ENCODE data around the gene TP73. TPM values are rescaled to one million over a fixed set of nuclear protein-coding genes. Genes with fewer than 3 reads are reported as not detected.

The TP73 gene
- total and polyA plus RNA-seq, 2 donors (not counting 1 experiment from before 2014, with no cell fraction given), result 1.2 to 2.4 TPM

DNA sequence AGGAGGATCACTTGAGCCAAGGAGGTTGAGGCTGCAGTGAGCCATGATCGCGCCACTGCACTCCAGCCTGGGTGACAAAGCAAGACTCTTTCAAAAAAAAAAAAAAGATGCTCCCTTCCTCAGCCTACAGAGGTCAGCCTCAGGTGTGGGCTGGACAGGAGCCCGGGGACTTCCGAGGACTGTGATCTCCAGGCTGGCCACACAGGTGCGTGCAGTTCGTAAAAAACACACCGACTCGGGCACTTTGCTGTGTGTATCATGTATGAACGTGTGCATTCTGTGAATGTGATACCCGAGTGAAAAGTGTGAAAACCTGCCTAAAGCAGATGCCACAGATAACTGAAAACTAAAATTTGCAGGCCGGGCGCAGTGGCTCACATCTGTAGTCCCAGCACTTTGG is 91.5 kb downstream of the TP73 start:
- no peaks in the 10 kb centered on the region for H3K9me3 Mint-ChIP-seq (ENCODE audit: insufficient read depth)
- no peak overlapping the region for H3K4me2 ChIP-seq (replicated peaks; ENCODE audit: low read depth, low read length, poor library complexity, severe bottlenecking)
- peaks cover 9 to 18% of the 10 kb centered on the region in 2 donors for H3K4me1 ChIP-seq (ENCODE audit: control insufficient read depth in 2 of 2, insufficient read depth in 2 of 2, low read length in 2 of 2)
- H3K4me1 Mint-ChIP-seq, result peaks cover 27% of the 10 kb centered on the region
- intact Hi-C loops (cut with micrococcal nuclease), result no loop called here
- POLR2A ChIA-PET, result interaction anchor here (0.6 kb wide), 1 partner anchor 78 kb away, joined by 3 read pairs; no protein-coding TSS in a partner anchor
- H3K79me2 ChIP-seq (ENCODE audit: control insufficient read depth, insufficient read depth, low read length), result no peaks in the 10 kb centered on the region
- H2AFZ ChIP-seq (ENCODE audit: insufficient read depth, low read depth, low read length, poor library complexity, severe bottlenecking), result no peak overlapping the region
- no peaks in the 10 kb centered on the region for H4K20me1 ChIP-seq (ENCODE audit: control insufficient read depth, insufficient read depth, low read length, poor library complexity, severe bottlenecking)
- DNase-seq, result no peak
- no peak overlapping the region for H3K9ac ChIP-seq (ENCODE audit: low read length)
- H3K4me3 ChIP-seq (ENCODE audit: control extremely low read depth in 1 of 5, extremely low read depth in 1 of 5, insufficient read depth in 1 of 5, low read depth in 2 of 5, low read length in 4 of 5), result no peak overlapping the region
- H3K36me3 ChIP-seq (replicated peaks in 1 of 2; ENCODE audit: control extremely low read depth in 1 of 2, control insufficient read depth in 1 of 2, extremely low read depth in 1 of 2, insufficient read depth in 2 of 2, low read length in 1 of 2), result peaks cover 0 to 18% of the 10 kb centered on the region in 2 experiments
- CTCF ChIA-PET, result no interaction called here
- no peak for TF ChIP-seq EZH2 (IDR thresholded peaks at IDR 0.05; ENCODE audit: borderline replicate concordance, insufficient read depth, low read depth, low read length, poor library complexity, severe bottlenecking)
- TF ChIP-seq, protein P1, sequence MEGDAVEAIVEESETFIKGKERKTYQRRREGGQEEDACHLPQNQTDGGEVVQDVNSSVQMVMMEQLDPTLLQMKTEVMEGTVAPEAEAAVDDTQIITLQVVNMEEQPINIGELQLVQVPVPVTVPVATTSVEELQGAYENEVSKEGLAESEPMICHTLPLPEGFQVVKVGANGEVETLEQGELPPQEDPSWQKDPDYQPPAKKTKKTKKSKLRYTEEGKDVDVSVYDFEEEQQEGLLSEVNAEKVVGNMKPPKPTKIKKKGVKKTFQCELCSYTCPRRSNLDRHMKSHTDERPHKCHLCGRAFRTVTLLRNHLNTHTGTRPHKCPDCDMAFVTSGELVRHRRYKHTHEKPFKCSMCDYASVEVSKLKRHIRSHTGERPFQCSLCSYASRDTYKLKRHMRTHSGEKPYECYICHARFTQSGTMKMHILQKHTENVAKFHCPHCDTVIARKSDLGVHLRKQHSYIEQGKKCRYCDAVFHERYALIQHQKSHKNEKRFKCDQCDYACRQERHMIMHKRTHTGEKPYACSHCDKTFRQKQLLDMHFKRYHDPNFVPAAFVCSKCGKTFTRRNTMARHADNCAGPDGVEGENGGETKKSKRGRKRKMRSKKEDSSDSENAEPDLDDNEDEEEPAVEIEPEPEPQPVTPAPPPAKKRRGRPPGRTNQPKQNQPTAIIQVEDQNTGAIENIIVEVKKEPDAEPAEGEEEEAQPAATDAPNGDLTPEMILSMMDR (IDR thresholded peaks at IDR 0.05), result no peak
- WGBS (ENCODE audit: insufficient coverage), result 98% methylated on average over 10 of the region's 12 CpGs
- H3K9me3 ChIP-seq (ENCODE audit: control extremely low read depth in 1 of 3, control insufficient read depth in 2 of 3, insufficient read depth in 1 of 3, low read length in 2 of 3), result no peaks in the 10 kb centered on the region
- no peak overlapping the region for H3K27ac ChIP-seq (ENCODE audit: low read length in 2 of 2)
- H3K4me3 Mint-ChIP-seq, result no peak overlapping the region
- H3K27me3 Mint-ChIP-seq, result no peaks in the 10 kb centered on the region
- ATAC-seq (ENCODE audit: low read depth), result no peak
- no peaks in the 10 kb centered on the region for H3K27me3 ChIP-seq (replicated peaks in 1 of 4; ENCODE audit: control extremely low read depth in 1 of 4, control insufficient read depth in 3 of 4, insufficient read depth in 4 of 4, low read length in 3 of 4)
- H3K27ac Mint-ChIP-seq, result no peak overlapping the region

DNA sequence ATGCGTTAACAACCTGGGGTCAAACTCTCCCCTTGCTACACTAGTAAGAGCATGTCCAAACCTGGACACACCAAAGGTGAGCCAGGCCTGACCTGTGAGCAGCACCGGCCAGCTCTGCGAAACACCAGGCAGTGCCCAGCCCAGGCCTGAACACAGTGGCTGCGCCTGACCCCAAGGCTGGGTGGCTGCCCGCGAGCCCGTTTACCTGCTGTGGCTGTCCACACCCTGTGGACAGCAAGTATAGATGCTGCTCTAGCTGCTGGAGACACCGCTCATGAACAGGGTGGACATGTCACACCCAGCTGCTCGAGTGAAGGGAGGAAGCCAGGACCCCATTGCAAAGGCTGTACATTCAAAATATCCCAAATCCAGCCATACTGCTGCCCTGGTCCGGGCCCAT is 92.3 kb downstream of the TP73 start:
- ChIA-PET CTCF (interaction anchor here (1.1 kb wide), 1 partner anchor 57 kb away, joined by 4 read pairs; no protein-coding TSS in a partner anchor), POLR2A (no interaction called here)
- H3K4me1 Mint-ChIP-seq, result peaks cover 27% of the 10 kb centered on the region
- peaks cover 0 to 12% of the 10 kb centered on the region in 2 experiments for H3K36me3 ChIP-seq (replicated peaks in 1 of 2; ENCODE audit: control extremely low read depth in 1 of 2, control insufficient read depth in 1 of 2, extremely low read depth in 1 of 2, insufficient read depth in 2 of 2, low read length in 1 of 2)
- WGBS (ENCODE audit: insufficient coverage), result 95% methylated on average over 10 of the region's 10 CpGs
- ATAC-seq (ENCODE audit: low read depth), result no peak
- no peak overlapping the region for H3K27ac ChIP-seq (ENCODE audit: low read length in 2 of 2)
- no peaks in the 10 kb centered on the region for H3K9me3 Mint-ChIP-seq (ENCODE audit: insufficient read depth)
- H3K79me2 ChIP-seq (ENCODE audit: control insufficient read depth, insufficient read depth, low read length), result no peaks in the 10 kb centered on the region
- no peak overlapping the region for H3K9ac ChIP-seq (ENCODE audit: low read length)
- H3K27ac Mint-ChIP-seq, result no peak overlapping the region
- H3K9me3 ChIP-seq (ENCODE audit: control extremely low read depth in 1 of 3, control insufficient read depth in 2 of 3, insufficient read depth in 1 of 3, low read length in 2 of 3), result no peaks in the 10 kb centered on the region
- H3K4me2 ChIP-seq (replicated peaks; ENCODE audit: low read depth, low read length, poor library complexity, severe bottlenecking), result no peak overlapping the region
- no peaks in the 10 kb centered on the region for H4K20me1 ChIP-seq (ENCODE audit: control insufficient read depth, insufficient read depth, low read length, poor library complexity, severe bottlenecking)
- no peak for DNase-seq
- intact Hi-C loops (cut with micrococcal nuclease), result no loop called here
- H3K27me3 Mint-ChIP-seq, result no peaks in the 10 kb centered on the region
- H3K4me3 Mint-ChIP-seq, result no peak overlapping the region
- H3K4me1 ChIP-seq (ENCODE audit: control insufficient read depth in 2 of 2, insufficient read depth in 2 of 2, low read length in 2 of 2), result peaks cover 9 to 18% of the 10 kb centered on the region in 2 donors
- no peak overlapping the region for H2AFZ ChIP-seq (ENCODE audit: insufficient read depth, low read depth, low read length, poor library complexity, severe bottlenecking)
- TF ChIP-seq, protein P1 (IDR thresholded peaks at IDR 0.05), result no peak
- TF ChIP-seq EZH2 (IDR thresholded peaks at IDR 0.05; ENCODE audit: borderline replicate concordance, insufficient read depth, low read depth, low read length, poor library complexity, severe bottlenecking), result no peak
- no peak overlapping the region for H3K4me3 ChIP-seq (ENCODE audit: control extremely low read depth in 1 of 5, extremely low read depth in 1 of 5, insufficient read depth in 1 of 5, low read depth in 2 of 5, low read length in 4 of 5)
- no peaks in the 10 kb centered on the region for H3K27me3 ChIP-seq (replicated peaks in 1 of 4; ENCODE audit: control extremely low read depth in 1 of 4, control insufficient read depth in 3 of 4, insufficient read depth in 4 of 4, low read length in 3 of 4)

Data from B cell (primary cell).